ENCODE data around the gene MDM1. TPM values are rescaled to one million over a fixed set of nuclear protein-coding genes. Genes with fewer than 3 reads are reported as not detected.
A peak's percentile ranks its signal among the peaks of the same experiment; 100 is the strongest.

Gene MDM1
- total and polyA plus RNA-seq, 2 of the 13 experiments (the other 11 are each of a cell fraction or from before 2014, with no cell fraction given), result 4.6 to 15.2 TPM

- TF ChIP-seq, protein P1, sequence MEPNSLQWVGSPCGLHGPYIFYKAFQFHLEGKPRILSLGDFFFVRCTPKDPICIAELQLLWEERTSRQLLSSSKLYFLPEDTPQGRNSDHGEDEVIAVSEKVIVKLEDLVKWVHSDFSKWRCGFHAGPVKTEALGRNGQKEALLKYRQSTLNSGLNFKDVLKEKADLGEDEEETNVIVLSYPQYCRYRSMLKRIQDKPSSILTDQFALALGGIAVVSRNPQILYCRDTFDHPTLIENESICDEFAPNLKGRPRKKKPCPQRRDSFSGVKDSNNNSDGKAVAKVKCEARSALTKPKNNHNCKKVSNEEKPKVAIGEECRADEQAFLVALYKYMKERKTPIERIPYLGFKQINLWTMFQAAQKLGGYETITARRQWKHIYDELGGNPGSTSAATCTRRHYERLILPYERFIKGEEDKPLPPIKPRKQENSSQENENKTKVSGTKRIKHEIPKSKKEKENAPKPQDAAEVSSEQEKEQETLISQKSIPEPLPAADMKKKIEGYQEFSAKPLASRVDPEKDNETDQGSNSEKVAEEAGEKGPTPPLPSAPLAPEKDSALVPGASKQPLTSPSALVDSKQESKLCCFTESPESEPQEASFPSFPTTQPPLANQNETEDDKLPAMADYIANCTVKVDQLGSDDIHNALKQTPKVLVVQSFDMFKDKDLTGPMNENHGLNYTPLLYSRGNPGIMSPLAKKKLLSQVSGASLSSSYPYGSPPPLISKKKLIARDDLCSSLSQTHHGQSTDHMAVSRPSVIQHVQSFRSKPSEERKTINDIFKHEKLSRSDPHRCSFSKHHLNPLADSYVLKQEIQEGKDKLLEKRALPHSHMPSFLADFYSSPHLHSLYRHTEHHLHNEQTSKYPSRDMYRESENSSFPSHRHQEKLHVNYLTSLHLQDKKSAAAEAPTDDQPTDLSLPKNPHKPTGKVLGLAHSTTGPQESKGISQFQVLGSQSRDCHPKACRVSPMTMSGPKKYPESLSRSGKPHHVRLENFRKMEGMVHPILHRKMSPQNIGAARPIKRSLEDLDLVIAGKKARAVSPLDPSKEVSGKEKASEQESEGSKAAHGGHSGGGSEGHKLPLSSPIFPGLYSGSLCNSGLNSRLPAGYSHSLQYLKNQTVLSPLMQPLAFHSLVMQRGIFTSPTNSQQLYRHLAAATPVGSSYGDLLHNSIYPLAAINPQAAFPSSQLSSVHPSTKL (CRISPR knock-in tag; IDR thresholded peaks at IDR 0.05), result peak; percentile 88
- peak; percentile 43; the same call in 1 of the 2 replicates for TF ChIP-seq SALL1 (CRISPR knock-in tag; IDR thresholded peaks at IDR 0.05)
- peak; percentile 92 for TF ChIP-seq SOX5 (CRISPR knock-in tag; IDR thresholded peaks at IDR 0.05; ENCODE audit: borderline replicate concordance)
- TF ChIP-seq ZNF652 (CRISPR knock-in tag; IDR thresholded peaks at IDR 0.05; ENCODE audit: borderline replicate concordance, low read depth), result no peak
- no peak for TF ChIP-seq GATAD1 (CRISPR knock-in tag; IDR thresholded peaks at IDR 0.05)
- no peak for TF ChIP-seq IKZF4 (CRISPR knock-in tag; IDR thresholded peaks at IDR 0.05; ENCODE audit: borderline replicate concordance, low read depth, not compliant biosample characterization)
- TF ChIP-seq, protein P2, sequence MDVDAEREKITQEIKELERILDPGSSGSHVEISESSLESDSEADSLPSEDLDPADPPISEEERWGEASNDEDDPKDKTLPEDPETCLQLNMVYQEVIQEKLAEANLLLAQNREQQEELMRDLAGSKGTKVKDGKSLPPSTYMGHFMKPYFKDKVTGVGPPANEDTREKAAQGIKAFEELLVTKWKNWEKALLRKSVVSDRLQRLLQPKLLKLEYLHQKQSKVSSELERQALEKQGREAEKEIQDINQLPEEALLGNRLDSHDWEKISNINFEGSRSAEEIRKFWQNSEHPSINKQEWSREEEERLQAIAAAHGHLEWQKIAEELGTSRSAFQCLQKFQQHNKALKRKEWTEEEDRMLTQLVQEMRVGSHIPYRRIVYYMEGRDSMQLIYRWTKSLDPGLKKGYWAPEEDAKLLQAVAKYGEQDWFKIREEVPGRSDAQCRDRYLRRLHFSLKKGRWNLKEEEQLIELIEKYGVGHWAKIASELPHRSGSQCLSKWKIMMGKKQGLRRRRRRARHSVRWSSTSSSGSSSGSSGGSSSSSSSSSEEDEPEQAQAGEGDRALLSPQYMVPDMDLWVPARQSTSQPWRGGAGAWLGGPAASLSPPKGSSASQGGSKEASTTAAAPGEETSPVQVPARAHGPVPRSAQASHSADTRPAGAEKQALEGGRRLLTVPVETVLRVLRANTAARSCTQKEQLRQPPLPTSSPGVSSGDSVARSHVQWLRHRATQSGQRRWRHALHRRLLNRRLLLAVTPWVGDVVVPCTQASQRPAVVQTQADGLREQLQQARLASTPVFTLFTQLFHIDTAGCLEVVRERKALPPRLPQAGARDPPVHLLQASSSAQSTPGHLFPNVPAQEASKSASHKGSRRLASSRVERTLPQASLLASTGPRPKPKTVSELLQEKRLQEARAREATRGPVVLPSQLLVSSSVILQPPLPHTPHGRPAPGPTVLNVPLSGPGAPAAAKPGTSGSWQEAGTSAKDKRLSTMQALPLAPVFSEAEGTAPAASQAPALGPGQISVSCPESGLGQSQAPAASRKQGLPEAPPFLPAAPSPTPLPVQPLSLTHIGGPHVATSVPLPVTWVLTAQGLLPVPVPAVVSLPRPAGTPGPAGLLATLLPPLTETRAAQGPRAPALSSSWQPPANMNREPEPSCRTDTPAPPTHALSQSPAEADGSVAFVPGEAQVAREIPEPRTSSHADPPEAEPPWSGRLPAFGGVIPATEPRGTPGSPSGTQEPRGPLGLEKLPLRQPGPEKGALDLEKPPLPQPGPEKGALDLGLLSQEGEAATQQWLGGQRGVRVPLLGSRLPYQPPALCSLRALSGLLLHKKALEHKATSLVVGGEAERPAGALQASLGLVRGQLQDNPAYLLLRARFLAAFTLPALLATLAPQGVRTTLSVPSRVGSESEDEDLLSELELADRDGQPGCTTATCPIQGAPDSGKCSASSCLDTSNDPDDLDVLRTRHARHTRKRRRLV (CRISPR knock-in tag; IDR thresholded peaks at IDR 0.05), result no peak
- no peak for TF ChIP-seq PHB2 (IDR thresholded peaks at IDR 0.05; ENCODE audit: partially characterized antibody)
- TF ChIP-seq HDAC2 (CRISPR knock-in tag; IDR thresholded peaks at IDR 0.05), result peak; percentile 63; the same call in 1 of the 2 replicates
- no peak for TF ChIP-seq TEAD2 (CRISPR knock-in tag; IDR thresholded peaks at IDR 0.05)
- 0 out of 2 replicates have a peak, but pooled peaks have one; percentile 46 for TF ChIP-seq NFIC (IDR thresholded peaks at IDR 0.05; ENCODE audit: low read length)
- no peak for TF ChIP-seq ERF (CRISPR knock-in tag; IDR thresholded peaks at IDR 0.05)
- no peak for TF ChIP-seq FLYWCH1 (CRISPR knock-in tag; IDR thresholded peaks at IDR 0.05)
- 0 out of 2 replicates have a peak, but pooled peaks have one; percentile 35 for TF ChIP-seq NR2C2 (CRISPR knock-in tag; IDR thresholded peaks at IDR 0.05; ENCODE audit: borderline replicate concordance)
- peak; percentile 88 for TF ChIP-seq GFI1 (CRISPR knock-in tag; IDR thresholded peaks at IDR 0.05; ENCODE audit: borderline replicate concordance)
- TF ChIP-seq SMAD1 (CRISPR knock-in tag; IDR thresholded peaks at IDR 0.05; ENCODE audit: borderline replicate concordance, low read depth), result no peak
- no peak for TF ChIP-seq NONO (IDR thresholded peaks at IDR 0.05)
- TF ChIP-seq NONO (CRISPR knock-in tag; conservative IDR thresholded peaks at IDR 0.05), result no peak
- no peak for TF ChIP-seq ZNF207 (IDR thresholded peaks at IDR 0.05; ENCODE audit: borderline replicate concordance)
- TF ChIP-seq, protein P3, sequence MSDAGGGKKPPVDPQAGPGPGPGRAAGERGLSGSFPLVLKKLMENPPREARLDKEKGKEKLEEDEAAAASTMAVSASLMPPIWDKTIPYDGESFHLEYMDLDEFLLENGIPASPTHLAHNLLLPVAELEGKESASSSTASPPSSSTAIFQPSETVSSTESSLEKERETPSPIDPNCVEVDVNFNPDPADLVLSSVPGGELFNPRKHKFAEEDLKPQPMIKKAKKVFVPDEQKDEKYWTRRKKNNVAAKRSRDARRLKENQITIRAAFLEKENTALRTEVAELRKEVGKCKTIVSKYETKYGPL (CRISPR knock-in tag; IDR thresholded peaks at IDR 0.05), result peak; percentile 92
- peak; percentile 43; the same call in 1 of the 2 replicates for TF ChIP-seq TGIF2 (CRISPR knock-in tag; IDR thresholded peaks at IDR 0.05)
- TF ChIP-seq ZNF180 (CRISPR knock-in tag; IDR thresholded peaks at IDR 0.05; ENCODE audit: borderline replicate concordance, low read depth), result no peak
- TF ChIP-seq KAT8 (CRISPR knock-in tag; IDR thresholded peaks at IDR 0.05), result peak; percentile 24; the same call in 1 of the 2 replicates
- TF ChIP-seq NKX3-1 (CRISPR knock-in tag; IDR thresholded peaks at IDR 0.05), result no peak
Observed at GRCh38 chr12:68341822-68342221, 9.7 kb upstream of the MDM1 start (continued).
